Pons (tissue), 1 donor: Measurements from ENCODE around the gene SH3PXD2A.

Source experiments
- DNase-seq: peaks from one replicate; pipeline ENCODE4 v3.0.0-alpha.2; 2016; ENCODE audit warnings: low spot score

Gene SH3PXD2A

DNA sequence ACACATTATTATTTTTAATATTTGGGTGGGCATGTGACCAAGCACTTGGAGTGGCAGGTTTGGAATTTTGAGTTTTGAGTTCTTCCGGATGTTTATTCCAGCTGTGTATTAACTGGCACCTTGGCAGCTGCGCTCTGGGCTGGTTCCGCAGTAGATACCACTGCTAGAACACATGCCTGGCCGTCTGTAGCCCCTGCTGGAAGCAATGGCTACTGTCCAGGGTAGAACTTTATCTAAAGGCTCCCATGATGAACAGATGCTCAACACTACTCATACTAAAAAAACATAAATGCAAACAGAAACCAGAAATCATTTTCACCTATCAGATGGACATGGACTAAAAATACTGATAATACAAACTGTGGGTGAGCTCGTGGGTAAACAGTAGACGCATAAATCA is 19.4 kb upstream of the SH3PXD2A start:
- no peak for DNase-seq

DNA sequence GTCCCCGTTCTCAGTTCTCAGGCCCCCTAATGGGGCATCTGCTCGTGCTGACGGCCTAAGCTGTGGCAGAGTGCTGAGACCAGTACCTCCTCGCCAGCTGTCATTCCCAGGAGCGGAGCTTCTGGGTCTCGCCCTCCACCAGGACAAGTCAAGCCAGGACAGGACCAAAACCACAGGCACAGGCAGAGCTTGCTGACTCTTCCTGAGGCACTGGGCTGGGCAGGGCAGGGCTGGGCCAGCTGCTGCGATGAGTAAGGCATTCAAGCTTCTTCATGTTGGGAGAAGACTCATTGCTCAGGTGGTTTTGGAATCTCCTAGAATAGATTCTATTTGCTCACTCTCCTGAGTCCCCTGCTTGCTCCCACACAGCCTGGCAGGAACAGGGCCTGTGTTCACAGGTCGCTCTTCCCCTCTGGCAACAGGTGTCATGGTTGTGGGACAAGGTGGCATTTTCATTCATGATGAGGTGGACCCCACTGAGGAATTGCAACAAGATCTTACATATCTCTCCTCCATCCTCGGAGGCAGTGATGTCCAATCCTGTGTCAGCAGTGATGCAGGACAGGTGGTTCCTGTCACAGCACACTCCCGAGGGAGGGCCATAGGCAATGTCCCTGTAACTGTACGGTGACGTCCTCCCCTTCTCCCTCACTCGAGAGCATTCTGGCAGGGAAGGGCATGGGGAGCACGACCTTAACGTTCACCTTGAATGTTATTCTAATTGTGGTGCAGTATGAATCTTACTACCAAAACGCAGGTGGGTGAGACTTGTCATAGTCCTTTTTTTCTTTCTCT is 17.0 kb upstream of the SH3PXD2A start:
- DNase-seq, result no peak

DNA sequence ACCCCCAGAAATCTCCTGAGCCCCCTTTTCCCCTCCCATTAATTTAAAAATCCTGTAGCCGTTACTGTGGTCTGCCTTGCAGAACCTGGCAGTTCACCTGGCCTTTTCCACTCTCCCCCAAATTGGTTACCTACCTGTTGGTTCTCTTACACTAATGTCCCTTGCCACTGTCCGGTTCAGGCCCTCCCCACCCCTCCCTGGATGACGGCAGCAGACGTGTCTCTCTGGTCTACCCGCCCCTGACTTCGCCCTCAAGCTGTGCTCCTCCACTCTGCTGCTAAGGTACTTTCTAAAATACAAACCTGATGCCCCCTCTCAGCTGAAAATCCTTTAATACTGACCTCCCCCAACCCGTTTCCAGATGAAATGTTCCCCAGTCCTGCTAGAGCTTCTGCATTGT is 15.6 kb upstream of the SH3PXD2A start:
- DNase-seq, result no peak

DNA sequence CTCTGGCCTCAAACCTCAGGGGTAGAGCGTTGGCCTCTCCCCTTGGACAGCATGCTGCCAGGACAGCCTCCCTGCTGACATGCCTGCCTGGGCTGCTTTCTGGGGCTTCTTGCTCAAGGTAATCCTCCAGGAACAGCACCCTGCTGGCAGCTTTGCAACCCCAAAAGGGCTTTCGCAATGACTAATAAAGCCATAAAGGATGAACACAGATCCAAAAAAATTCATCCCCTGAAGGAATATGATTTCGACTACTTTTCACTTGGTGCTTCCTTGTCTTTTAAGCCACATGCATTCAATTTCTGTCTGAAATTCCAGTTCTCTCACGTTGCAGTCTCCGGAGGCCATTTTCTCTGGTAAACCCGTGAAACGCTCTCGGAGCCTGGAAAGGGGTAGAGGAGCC is 15.1 kb upstream of the SH3PXD2A start:
- DNase-seq, result no peak

DNA sequence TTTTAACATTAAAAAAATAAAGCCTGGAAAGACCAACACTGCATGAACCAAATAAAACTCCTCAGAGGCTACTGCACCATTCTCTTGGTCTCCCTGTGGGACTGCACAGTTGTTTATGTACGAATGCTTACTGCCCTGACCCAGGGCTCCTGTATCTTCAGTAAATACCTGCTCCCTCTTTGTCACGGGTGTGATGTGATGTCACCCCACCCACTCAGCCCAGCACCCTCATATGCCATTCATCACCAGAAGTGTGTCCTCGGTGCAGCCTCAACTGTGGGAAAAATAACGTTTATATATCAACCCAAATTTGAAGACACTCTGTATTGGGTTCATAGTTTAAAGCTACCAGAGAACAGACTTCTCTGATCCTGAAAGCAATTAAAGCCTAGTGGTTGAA is 14.0 kb upstream of the SH3PXD2A start:
- DNase-seq, result no peak

DNA sequence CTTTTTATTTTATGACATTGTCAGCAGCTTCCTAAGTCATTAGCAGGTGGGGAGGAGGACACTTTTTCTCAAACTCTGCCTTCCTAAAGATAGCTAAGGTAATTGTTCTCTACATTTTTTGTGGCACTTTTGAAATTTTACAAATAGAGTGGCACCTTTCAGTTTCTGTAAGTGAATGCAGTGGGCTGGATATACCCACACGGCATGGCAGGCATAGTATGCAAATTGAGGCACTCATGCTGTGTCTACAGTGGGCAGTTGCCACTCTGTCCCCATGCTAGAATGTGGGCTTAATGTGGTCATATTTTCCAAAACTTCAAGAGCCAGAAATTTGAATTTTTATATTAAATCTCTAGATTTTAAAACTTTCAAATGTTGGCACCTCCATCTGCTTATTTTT is 12.8 kb upstream of the SH3PXD2A start:
- DNase-seq, result no peak

DNA sequence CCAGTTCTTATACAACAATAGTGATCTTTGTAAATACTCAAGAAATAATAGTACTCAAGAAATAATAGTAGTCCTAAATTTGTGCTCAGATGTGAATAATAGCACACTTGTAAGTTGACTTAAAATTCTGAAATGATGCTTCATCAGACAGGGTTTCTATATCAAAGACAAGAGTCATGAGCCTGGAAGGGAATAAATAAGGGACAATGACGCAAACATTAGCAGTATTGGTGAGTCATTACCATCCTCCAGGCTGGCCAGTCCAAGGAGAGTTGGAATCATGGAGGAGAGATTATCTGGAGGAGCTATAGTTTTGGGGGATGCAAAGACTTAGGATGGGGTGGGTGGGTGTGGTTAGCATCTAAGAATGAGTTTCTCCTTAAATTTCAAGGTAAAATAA is 6.1 kb upstream of the SH3PXD2A start:
- DNase-seq, result no peak

DNA sequence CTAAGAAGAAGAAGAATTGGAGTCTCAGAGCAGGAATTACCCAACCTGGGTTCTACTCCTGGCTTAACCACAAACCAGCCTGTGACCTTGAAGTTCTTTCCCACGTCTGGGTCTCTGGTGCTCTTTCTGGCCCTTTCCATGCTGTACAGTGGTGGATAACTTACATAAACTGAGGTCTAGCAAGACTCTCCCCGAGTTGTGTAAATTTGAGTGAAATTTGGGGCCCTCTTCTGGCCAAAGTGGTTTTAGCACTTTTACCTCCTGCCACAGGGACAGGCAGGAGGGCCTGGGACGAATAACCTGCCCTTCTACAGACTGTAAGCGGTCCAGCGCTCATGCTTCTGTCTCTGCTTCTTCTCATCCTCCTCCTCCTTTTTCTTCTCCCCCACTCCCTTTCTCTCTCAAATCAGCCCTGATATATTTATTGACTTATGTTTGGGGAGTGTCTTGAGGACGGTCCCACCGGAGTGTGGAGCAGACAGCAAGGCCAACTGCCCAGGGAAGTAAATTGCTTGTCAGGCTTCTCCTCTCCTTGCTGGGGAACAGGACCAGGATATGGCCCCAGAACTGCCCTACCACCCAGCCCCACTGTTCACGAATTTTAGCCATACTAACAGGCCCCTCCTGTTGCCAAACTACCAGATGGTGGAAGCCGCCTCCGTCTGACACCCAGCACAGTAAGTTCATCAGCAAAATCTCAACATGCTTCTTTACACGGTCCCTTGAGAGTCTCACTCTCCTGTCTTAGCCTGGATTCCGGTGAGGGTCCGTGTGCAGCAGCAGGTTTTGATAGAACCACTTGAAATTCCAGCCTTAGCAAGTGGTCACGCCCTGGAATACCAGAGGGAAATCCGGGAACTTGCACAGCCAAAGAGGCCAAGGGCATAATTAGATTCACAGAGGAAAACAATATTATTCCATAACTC is 4.0 kb upstream of the SH3PXD2A start:
- peak; percentile 92 for DNase-seq

DNA sequence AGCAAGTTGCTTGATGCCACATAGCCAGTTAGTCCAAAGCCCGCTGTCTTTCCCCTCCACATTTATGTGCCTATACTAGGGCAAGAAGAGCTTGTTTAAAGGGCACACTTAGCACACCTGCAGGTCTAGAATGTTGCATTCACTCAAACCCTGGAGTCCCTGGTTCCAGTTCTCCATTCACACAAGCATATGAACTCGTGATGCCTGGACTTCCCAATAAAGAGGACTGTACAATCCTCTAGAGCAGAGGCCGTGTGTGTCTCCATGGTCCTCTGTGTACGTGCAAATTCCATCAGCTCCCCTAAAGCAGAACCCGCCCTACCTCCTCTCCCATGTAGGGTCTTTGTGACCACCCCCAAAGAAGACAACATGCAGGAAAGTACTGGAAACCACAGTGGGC is 3.0 kb upstream of the SH3PXD2A start:
- DNase-seq, result peak; percentile 64

DNA sequence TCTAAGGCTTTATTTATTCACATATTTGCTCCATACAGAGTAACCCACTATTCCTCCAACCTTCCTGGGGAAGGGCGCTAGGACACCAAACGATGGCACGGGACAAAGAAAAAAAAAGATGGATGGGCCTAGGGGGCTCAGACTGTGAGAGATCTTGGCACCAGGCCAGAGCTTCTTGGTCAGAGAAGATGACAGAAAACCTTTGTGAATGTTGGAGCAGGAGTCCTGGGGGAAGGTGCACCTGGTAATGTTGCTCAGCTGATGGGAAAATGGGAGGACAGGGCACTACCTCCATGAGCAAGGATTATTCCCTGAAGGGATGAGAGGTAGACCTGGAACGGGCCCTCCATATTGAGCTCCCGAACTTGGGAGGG is 1.4 kb upstream of the SH3PXD2A start:
- no peak for DNase-seq

DNA sequence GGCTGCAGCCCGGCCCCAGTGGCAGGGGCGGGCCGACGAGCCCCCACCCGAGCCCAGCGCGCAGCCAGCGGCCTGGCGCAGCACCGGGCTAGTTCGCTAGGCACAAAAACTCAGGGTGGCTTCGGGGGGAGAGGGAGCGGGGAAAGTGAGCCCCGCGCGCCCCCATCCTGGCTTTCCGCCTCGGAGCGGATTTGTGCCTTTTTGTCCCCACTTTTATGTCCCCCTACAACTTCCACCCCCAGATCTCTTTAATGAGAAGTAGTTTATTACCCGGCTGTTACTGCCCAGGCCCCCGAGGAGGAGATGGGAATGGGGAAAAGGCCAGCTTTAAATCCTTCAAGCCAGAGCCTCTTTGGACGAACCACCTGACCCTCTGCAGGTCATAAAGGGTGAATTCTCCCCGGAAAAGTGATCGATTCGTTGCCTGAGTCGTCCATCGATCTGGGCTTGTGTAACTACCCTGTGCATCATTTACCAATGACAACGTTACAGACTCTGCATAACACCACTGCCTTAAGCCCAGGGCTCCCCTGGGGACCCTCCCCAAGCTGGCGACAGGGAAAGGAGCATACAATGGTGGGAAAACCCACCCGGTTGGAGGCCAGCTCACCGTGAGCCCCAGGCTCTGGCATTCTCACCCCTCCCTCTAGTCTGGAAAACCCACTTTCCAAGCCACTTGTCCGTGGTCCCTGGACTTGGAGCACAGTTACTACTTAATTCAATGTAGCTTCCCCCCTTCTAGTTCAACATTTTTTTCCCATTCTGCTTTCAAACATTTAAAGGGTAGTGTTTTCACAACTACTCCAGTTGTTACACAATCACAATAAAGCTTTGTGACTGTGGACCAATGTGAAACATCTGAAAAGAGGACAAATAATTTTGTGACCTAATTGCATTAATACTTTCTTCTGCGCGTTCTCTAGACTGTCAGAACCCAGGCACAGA is 748 bp upstream of the SH3PXD2A start:
- DNase-seq, result peak; percentile 63

DNA sequence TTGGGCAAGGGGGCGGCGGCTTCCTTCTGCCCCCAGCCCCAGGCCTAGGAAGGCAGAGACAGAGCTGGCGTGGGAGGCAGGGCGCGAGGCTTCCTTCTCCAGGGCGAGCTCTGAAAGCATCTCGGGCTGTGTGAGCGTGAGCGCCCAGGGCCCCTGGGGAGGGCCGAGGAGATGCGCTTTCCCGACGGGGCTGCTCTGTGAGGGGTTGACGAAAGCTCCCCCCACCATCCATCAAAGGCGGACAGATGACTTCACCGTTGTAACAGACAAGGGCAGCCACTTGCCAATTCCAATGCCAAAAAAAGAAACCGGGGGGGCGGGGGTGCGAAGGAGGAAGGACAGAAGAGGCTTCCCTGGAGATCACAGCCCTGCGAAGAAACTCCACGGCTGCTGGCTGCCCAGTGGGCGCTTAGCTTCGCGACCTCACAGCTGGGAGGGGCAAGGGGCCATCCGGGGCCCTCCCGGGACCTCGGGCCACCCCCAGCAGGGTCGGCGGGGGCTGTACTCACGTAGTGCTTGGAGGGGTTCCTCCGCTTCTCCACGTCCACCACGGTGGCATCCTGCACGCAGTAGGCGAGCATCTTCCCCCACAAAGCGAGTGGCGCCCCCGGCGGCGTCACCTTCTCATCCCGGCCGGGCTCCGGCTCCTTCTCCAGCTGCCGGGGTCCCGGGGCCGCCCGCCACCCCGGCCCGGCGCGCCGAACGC is 537 bp downstream of the SH3PXD2A start:
- DNase-seq, result no peak

DNA sequence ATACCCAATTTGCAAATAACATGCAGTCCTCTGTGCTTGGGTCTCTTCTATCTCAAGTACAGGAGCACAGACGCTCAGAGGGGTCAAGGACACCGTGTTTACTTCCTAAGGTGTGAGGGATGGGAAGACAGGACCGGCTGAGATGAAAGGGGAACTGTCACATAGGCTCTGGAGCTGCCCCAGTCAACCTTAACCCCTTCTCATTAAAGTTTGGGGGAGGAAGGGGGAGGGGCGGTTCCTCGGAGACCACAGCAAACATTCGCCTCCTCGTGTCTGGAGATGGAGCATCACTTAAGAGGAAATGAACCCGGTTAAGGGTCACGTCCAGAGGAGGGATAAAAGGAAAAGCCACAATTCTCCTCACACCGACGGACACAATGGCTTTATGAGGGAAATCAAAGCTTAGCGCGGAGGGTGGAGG is 1.1 kb downstream of the SH3PXD2A start:
- peak; percentile 34 for DNase-seq

DNA sequence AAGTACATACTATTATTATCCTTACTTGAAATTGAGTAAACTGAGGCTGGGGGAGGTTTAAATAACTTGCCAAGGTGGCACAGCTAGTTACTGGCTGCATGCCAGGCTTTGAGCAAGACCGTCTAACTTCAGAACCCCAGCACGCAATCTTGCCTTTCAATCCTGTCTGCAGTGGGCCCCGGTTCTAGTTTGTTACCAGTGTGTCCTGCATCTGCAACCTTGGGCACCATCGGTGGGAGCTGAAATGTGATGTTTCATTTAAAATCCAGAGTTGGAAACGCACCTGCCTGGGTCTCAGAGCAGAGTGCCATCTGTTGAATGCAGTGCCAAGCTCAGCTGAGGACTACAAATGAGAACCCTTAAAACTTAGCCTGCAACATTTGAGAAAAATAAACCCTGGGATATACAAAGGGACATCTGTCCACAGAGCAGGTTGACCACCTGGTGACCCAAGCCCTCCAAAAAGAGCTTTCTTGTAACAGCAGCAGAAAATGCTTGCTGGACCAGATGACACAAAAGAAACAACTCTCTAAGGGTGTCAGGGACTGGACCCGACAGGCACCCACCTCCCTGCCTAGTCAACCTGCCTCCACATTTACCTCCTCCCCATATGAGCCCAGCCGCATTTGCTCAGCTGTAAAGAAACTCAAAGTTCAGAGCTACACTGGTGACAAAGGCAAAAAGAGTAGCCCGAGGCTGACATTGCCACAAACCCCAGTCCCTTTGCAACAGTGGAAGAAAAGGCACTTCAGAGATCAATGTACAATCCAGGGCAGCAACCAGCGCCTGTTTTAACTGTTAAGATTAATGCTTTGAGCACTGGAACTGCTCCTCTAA is 1.7 kb downstream of the SH3PXD2A start:
- DNase-seq, result peak; percentile 39

DNA sequence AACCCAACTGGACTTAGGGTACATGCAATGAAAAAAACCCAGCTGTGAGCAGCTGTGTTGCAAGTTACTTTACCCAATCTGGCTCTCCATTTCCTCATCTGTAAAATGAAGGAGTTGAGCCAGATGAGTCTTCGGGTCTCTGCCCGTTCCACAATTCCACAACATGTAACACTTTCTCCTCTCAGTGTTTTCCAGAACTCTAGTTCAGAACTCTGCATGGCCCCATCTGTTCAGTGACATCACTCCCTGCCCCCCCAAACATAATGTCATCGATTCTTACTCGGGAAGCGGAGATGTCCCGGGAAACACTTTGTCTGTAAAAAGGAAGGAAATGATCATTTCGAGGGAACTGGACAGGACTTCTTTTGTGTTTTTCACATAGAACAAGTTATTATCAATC is 2.5 kb downstream of the SH3PXD2A start:
- DNase-seq, result no peak

DNA sequence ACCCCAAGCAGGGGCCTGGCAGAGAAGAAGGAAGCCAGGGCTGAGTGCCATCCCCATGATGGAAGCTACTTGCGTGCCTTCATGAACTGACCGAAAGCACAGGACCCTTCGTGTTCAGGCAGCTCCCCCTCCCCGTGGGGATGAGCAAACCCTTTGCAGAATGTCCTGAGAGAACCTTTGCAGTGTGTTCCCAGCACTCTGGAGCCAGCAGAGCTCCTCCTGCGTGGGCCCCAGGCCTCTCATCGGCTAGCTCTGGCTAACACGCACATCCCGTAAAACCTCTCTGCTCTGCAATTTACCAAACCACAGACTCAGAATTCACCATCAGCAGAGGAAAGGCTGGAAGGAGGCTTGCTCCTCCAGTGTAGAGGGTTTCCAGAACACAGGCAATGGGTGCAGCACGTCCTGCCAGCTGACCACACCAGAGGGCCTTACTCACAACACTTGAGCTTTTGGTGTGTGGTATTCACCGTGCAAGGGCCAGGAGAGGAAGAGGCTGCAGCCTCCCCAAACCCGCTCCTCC is 3.1 kb downstream of the SH3PXD2A start:
- no peak for DNase-seq

DNA sequence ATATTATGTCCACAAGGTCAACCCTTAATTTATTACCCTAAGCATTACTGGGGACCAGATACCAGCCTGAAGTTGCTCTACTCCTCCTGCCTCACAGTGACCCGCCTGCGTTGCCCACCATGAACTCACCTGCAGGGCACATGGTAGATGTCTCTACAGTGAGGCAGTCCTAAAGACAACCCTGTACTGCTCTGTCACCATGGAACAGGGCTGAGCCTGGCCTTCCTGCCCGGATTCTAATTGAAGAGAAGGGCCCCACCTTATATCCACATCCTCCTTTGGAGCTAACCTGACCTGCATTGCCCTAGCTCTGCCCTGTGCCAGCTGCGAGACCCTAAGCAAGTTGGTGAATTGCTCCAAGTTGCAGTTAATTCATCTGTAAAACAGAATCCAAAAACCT is 4.1 kb downstream of the SH3PXD2A start:
- DNase-seq, result no peak

DNA sequence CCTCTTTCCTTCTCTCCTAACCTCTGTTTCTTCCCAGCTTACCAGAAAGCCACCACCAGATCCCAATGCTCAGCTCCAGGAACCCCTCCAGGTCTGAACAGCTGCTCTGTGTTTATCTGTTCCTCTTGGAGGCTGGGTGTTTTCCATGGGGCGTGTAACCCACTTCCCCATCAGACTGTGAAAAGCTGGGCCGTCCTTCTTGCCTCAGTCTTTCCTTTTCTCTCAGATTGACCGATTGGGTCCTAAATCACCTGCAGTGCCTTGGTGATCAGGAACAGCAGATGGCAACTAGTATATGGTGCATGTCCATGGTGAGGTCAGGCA is 4.8 kb downstream of the SH3PXD2A start:
- DNase-seq, result no peak

DNA sequence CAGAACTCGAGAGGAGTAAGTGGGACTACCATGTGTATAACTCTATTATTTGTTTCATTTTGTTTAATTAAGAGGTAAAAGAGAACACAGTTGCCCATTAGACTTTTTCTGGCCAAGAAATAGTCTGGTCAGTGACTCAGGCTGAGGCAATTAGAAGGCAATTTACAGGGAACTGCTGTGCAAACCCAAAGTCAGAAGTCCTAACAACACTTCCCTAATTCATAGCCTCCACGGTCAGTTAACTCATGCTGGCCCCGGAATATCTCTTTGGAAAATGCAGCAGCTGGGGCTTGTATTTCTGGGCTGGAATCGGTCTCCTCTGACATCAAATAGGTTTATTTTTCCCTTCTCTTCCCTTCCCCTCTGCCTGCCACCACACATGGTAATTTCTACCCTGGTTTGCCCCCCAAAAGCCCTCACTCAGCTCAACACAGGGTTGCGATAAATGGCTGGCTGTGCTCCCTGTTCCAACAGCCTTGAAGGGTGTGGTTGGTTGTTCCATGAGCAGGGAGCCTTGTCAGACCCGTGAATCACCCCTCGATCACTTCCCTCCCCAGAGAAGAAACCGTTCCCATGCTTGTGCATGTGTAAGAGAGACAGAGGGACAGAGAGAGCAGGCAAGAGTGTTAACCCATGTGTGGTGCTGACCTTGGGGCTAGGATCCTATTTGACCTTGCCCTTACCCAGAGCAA is 5.3 kb downstream of the SH3PXD2A start:
- DNase-seq, result no peak
